Measurements from ENCODE around the gene TNFRSF25. TPM values are rescaled to one million over a fixed set of nuclear protein-coding genes. Genes with fewer than 3 reads are reported as not detected.

The TNFRSF25 gene
- total RNA-seq, 1 experiment from 2014 or later: 19.5 TPM

DNA sequence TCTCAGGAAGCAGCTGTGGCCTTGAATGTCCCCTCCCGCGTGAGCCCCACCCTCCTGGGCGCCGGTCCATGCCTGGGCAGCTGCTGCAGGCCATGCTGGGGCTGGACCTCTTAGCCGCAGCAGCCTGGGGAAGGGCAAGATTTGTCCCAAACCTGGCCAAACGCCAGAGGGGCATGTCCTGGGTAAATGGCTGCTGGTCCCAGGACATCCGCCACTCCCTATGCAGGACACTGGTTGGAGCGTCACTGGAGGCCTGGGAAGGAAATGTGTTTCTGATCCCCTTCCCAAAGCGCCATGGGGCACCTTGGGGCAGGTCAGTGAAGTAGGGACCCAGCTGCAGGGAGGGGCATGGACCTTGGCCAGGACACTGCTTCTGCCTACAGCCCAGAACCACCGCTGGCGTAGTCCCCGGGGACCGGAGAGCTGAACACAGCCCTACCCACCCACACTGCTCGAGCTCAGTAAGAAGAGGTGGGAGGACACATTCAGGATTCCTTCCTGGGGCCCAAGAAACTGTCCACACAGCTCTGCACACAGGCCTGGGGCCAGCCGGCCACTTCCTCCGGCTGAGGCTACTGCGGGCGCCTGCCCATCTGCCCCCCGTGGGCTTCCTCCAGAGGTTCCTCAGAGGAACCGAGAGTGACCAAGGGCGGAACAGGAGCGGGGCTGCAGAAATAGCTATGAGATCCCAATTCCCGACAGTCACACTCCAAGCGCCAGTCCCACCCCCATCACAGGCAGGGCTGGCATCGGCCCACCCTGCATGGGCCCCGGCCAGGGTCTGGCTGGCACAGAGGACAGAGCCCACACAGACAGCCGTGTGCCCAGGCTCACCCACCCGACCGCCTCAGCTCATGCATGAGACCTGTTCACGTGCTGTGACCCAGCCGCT is 36.3 kb upstream of the TNFRSF25 start (continued):
- TF ChIP-seq FOXK1 (CRISPR knock-in tag; IDR thresholded peaks at IDR 0.05) (no peak), NR1H2 (CRISPR knock-in tag; IDR thresholded peaks at IDR 0.05) (no peak), NFYB (CRISPR knock-in tag; conservative IDR thresholded peaks at IDR 0.05; ENCODE audit: low read depth) (no peak)

DNA sequence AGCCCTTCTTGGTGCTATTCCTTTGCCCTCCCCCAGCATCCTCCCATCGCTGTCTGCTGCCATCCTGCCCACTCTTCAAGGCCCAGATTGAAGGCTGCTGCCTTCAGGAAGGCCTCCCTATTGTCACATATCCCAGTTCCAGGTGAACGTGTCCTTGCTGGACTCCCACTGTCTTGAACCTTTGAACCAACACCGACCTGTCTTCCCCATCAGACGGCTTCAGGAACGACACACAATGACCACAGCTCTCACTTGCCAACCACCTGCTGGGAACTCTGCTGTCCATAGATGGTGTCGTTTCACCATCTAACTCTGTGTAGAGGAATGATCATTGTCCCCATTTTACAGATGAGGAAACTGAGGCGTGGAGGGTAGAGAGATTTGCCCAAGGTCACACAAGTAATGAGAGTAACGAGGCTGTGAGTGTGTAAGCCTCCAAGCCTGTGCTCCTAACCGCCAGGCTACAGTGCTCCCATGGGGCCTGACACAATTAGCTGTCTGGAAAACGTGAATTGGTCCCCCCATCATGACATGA is 35.4 kb upstream of the TNFRSF25 start:
- Mint-ChIP-seq H3K36me3 (no peaks in the 10 kb centered on the region), H3K9me3 (no peaks in the 10 kb centered on the region), H3K4me3 (no peak overlapping the region), H3K27me3 (ENCODE audit: low read depth) (peaks cover 22% of the 10 kb centered on the region), H3K27ac (no peak overlapping the region), H3K4me1 (peaks cover 9% of the 10 kb centered on the region)
- TF ChIP-seq ZNF317 (CRISPR knock-in tag; IDR thresholded peaks at IDR 0.05; ENCODE audit: borderline replicate concordance, low read depth) (no peak), E2F4 (CRISPR knock-in tag; IDR thresholded peaks at IDR 0.05; ENCODE audit: borderline replicate concordance, low read depth) (no peak), AFF4 (CRISPR knock-in tag; IDR thresholded peaks at IDR 0.05; ENCODE audit: borderline replicate concordance) (no peak), ZNF219 (CRISPR knock-in tag; IDR thresholded peaks at IDR 0.05; ENCODE audit: borderline replicate concordance) (no peak), KAT7 (CRISPR knock-in tag; IDR thresholded peaks at IDR 0.05; ENCODE audit: borderline replicate concordance) (no peak), ZNF423 (CRISPR knock-in tag; IDR thresholded peaks at IDR 0.05) (no peak), PREB (CRISPR knock-in tag; IDR thresholded peaks at IDR 0.05; ENCODE audit: borderline replicate concordance) (no peak), TEAD1 (CRISPR knock-in tag; IDR thresholded peaks at IDR 0.05) (no peak), HMGXB4 (CRISPR knock-in tag; IDR thresholded peaks at IDR 0.05) (no peak), NFATC4 (CRISPR knock-in tag; IDR thresholded peaks at IDR 0.05) (no peak)
- TF ChIP-seq, protein P1, sequence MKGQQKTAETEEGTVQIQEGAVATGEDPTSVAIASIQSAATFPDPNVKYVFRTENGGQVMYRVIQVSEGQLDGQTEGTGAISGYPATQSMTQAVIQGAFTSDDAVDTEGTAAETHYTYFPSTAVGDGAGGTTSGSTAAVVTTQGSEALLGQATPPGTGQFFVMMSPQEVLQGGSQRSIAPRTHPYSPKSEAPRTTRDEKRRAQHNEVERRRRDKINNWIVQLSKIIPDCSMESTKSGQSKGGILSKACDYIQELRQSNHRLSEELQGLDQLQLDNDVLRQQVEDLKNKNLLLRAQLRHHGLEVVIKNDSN (CRISPR knock-in tag; IDR thresholded peaks at IDR 0.05): no peak
- TF ChIP-seq, protein P2, sequence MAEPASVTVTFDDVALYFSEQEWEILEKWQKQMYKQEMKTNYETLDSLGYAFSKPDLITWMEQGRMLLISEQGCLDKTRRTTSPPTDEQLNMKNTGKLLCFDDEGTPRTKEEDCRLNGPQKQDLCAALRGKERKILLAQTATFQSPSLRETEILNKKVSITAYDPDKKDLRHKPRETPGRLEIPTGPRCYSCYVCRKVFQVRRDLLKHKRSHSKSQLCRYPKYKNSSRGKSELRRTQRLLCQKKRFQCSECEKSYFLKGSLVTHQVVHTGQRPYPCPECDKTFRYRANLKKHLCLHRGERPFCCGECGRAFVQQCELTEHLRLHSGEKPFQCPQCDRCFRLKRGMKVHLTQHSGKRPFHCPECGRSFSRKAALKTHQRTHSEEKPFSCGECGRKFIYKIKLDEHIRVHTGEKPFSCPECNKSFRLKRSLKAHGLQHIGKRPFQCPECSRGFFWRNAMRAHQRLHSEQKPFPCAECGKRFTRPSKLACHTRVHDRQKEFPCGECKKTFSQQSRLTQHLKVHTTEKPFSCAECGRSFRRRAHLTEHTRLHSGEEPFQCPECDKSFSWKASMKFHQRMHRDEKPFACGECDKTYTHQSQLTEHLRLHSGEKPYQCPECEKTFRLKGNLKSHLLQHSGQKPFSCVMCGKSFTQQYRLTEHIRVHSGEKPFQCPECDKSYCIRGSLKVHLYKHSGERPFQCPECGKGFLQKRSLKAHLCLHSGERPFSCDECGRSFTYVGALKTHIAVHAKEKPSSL (CRISPR knock-in tag; conservative IDR thresholded peaks at IDR 0.05): no peak
- TF ChIP-seq, protein P3, sequence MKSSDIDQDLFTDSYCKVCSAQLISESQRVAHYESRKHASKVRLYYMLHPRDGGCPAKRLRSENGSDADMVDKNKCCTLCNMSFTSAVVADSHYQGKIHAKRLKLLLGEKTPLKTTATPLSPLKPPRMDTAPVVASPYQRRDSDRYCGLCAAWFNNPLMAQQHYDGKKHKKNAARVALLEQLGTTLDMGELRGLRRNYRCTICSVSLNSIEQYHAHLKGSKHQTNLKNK (CRISPR knock-in tag; IDR thresholded peaks at IDR 0.05): no peak
- TF ChIP-seq, protein P4, sequence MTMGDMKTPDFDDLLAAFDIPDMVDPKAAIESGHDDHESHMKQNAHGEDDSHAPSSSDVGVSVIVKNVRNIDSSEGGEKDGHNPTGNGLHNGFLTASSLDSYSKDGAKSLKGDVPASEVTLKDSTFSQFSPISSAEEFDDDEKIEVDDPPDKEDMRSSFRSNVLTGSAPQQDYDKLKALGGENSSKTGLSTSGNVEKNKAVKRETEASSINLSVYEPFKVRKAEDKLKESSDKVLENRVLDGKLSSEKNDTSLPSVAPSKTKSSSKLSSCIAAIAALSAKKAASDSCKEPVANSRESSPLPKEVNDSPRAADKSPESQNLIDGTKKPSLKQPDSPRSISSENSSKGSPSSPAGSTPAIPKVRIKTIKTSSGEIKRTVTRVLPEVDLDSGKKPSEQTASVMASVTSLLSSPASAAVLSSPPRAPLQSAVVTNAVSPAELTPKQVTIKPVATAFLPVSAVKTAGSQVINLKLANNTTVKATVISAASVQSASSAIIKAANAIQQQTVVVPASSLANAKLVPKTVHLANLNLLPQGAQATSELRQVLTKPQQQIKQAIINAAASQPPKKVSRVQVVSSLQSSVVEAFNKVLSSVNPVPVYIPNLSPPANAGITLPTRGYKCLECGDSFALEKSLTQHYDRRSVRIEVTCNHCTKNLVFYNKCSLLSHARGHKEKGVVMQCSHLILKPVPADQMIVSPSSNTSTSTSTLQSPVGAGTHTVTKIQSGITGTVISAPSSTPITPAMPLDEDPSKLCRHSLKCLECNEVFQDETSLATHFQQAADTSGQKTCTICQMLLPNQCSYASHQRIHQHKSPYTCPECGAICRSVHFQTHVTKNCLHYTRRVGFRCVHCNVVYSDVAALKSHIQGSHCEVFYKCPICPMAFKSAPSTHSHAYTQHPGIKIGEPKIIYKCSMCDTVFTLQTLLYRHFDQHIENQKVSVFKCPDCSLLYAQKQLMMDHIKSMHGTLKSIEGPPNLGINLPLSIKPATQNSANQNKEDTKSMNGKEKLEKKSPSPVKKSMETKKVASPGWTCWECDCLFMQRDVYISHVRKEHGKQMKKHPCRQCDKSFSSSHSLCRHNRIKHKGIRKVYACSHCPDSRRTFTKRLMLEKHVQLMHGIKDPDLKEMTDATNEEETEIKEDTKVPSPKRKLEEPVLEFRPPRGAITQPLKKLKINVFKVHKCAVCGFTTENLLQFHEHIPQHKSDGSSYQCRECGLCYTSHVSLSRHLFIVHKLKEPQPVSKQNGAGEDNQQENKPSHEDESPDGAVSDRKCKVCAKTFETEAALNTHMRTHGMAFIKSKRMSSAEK (CRISPR knock-in tag; IDR thresholded peaks at IDR 0.05; ENCODE audit: borderline replicate concordance): no peak
- ChIA-PET CTCF (interaction anchor here (0.8 to 1.9 kb wide), 4 partner anchors 15 to 145 kb away, joined by 3 to 6 read pairs (median 3); no protein-coding TSS in a partner anchor), POLR2A (no interaction called here)
- ATAC-seq: no peak
- DNase-seq (ENCODE audit: low spot score): no peak
